K562 (cell line): ENCODE results near the gene IFRD1. TPM values are rescaled to one million over a fixed set of nuclear protein-coding genes. Genes with fewer than 3 reads are reported as not detected.

Experiments used
- BRD4 ChIP-seq: fragments of 200-600 bp; sonication (generic); IDR thresholded peaks from 2 replicates; pipeline ENCODE4 v1.6.1; 2017; ENCODE audit warnings: inconsistent platforms
- ELF4 ChIP-seq: fragments of 450-650 bp; formaldehyde crosslinking; IDR thresholded peaks from 2 replicates; pipeline ENCODE4 v1.4.0; 2022; ENCODE audit warnings: missing genetic modification characterization
- MLLT1 ChIP-seq, 2 experiments: fragments of 450-650 bp; IDR thresholded peaks; 2 replicates each; pipeline ENCODE4 v1.6.1; 2016
- MXI1 ChIP-seq: IDR thresholded peaks from 2 replicates; pipeline ENCODE4 v1.6.1; 2011; ENCODE audit warnings: low read depth, mild to moderate bottlenecking, improper control_type of control experiment, low read length
- PATZ1 ChIP-seq: fragments of 250-450 bp; sonication (Bioruptor Pico); IDR thresholded peaks from 2 replicates; pipeline ENCODE4 v1.5.0; 2020; ENCODE audit warnings: mild to moderate bottlenecking, borderline replicate concordance
- SAP30 ChIP-seq: fragments of 200-600 bp; sonication (generic); IDR thresholded peaks from 2 replicates; pipeline ENCODE4 v1.6.1; 2012; ENCODE audit warnings: borderline replicate concordance, low read depth, mild to moderate bottlenecking, moderate library complexity, low read length, control low read depth, inconsistent platforms; ENCODE audit not compliant: insufficient read depth, poor library complexity, severe bottlenecking
- SUPT5H ChIP-seq: fragments of 450-650 bp; IDR thresholded peaks from 2 replicates; pipeline ENCODE4 v1.6.1; 2016
- TSHZ1 ChIP-seq: fragments of 250-450 bp; sonication (Bioruptor Pico); IDR thresholded peaks from 2 replicates; pipeline ENCODE4 v1.4.0; 2020; ENCODE audit warnings: mild to moderate bottlenecking, moderate library complexity
- U2AF1 ChIP-seq: fragments of 200-400 bp; formaldehyde crosslinking; optimal IDR thresholded peaks from 2 replicates; pipeline ENCODE3; 2017; ENCODE audit warnings: mild to moderate bottlenecking, low read depth, low read length, moderate library complexity
- ZBTB34 ChIP-seq: fragments of 250-450 bp; sonication (Bioruptor Pico); IDR thresholded peaks from 2 replicates; pipeline ENCODE4 v1.8.0; 2021; ENCODE audit warnings: mild to moderate bottlenecking, moderate library complexity
- ZNF23 ChIP-seq: fragments of 250-450 bp; sonication (Bioruptor Pico); IDR thresholded peaks from 2 replicates; pipeline ENCODE4 v1.4.0; 2020; ENCODE audit warnings: mild to moderate bottlenecking
- ZNF655 ChIP-seq: fragments of 250-450 bp; sonication (Bioruptor Pico); IDR thresholded peaks from 2 replicates; pipeline ENCODE4 v1.5.0; 2021
- ZNF699 ChIP-seq: fragments of 250-450 bp; sonication (Bioruptor Pico); IDR thresholded peaks from 2 replicates; pipeline ENCODE4 v1.8.0; 2021; ENCODE audit warnings: mild to moderate bottlenecking, moderate library complexity; ENCODE audit not compliant: insufficient replicate concordance
- ZZZ3 ChIP-seq: fragments of 450-650 bp; IDR thresholded peaks from 2 replicates; pipeline ENCODE4 v1.6.1; 2016; ENCODE audit warnings: antibody characterized with exemption, mild to moderate bottlenecking, moderate library complexity
- polyA plus RNA-seq, 8 experiments: library from polyadenylated mRNA; depleted of rRNA in 4 of 8; stranded (reverse) in 5 of 8; unstranded in 3 of 8; fragments of >200 nt; fragmentation: Nextera tagmentation in 2 of 8; fragmentation: Illumina TruSeq in 1 of 8; extraction: Ambion mirVana in 2 of 8; extraction: Trizol in 1 of 8; gene quantifications; 2 replicates each; pipeline versions ENCODE4 v1.2.1 to v1.2.3, GENCODE V29; 2011 to 2014; ENCODE audit warnings: inconsistent platforms in 1 of 8, missing spikeins in 1 of 8
- total RNA-seq, 7 experiments: library from RNA; depleted of rRNA in 6 of 7; stranded (reverse); fragments of >200 nt in 6 of 7; fragmentation: Illumina TruSeq in 2 of 7; extraction: Trizol in 2 of 7; gene quantifications; 2 replicates each; pipeline versions ENCODE4 v1.2.1 to v1.2.3, GENCODE V29; 2011 to 2021; ENCODE audit warnings: low replicate concordance in 1 of 7

IFRD1 gene
- total and polyA plus RNA-seq, 9 of the 15 experiments (the other 6 are each of a cell fraction or from before 2014, with no cell fraction given), result 27.6 to 81.8 (median 68.1) TPM

- TF ChIP-seq ZBTB34, result no peak
- no peak for TF ChIP-seq PATZ1 (CRISPR knock-in tag)
- TF ChIP-seq SAP30, result peak; percentile 93
- peak; percentile 28 to 83; a peak in 3 of 4 replicates for TF ChIP-seq MLLT1 (IDR thresholded peaks at IDR 0.05)
- TF ChIP-seq MXI1, result peak; percentile 58; the same call in 1 of the 2 replicates
- no peak for TF ChIP-seq ZNF655
- TF ChIP-seq BRD4, result peak; percentile 78; the same call in 1 of the 2 replicates
- TF ChIP-seq U2AF1, result no peak
- TF ChIP-seq ZZZ3, result no peak
- no peak for TF ChIP-seq TSHZ1 (CRISPR knock-in tag)
- TF ChIP-seq ZNF23 (CRISPR knock-in tag), result no peak
- peak; percentile 100 for TF ChIP-seq SUPT5H
- TF ChIP-seq ZNF699, result no peak
- TF ChIP-seq ELF4, result no peak
These were observed at the start of gene IFRD1 (continued) for GRCh38 chr7:112449902-112450806.
